NOMO-1 (cell line): Measurements from ENCODE around the gene SSRP1.

Experiments
- DNase-seq, 2 experiments: peaks; one replicate each; lab custom pipeline; 2025; ENCODE audit not compliant: unreplicated experiment in 2 of 2; lab: John Stamatoyannopoulos, UW

The SSRP1 gene

DNA sequence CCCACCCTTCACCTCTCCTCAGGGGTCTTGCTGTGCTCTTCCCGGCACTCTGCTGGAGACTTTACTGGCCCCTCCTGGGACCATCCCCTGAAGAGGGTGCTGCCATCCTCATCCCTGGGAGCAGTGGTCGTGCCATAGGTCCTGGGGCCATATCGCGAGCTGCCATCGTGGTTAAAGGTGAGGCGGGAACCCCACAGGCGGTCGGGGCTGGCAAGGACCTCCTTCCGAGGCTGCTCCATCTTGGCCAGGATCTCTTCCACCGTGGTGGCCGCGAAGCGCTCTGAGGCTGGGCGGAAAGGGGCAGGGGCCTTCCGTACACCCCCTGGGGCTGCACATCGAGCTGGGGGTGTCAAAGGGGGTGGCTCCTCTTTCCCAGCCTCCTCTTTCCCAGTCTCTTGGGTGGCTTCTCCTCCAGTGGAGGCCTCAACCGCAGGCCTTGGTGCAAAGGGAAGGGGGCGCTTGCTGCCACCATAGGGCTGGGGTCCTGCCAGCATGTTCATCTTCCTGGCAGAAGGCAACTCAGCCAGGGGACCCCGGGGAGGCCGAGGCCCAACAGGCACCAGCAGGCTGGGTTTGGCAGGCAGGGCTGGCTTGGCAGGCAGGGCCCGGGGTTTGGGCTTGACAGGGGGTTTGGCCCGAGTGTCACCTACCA is 15.5 kb downstream of the SSRP1 start:
- no peak for DNase-seq

- DNase-seq: no peak
Measured at GRCh38 chr11:57318178-57318577, 17.5 kb downstream of the SSRP1 start.

- no peak for DNase-seq
Measured at GRCh38 chr11:57316017-57316416, 19.7 kb downstream of the SSRP1 start.

DNA sequence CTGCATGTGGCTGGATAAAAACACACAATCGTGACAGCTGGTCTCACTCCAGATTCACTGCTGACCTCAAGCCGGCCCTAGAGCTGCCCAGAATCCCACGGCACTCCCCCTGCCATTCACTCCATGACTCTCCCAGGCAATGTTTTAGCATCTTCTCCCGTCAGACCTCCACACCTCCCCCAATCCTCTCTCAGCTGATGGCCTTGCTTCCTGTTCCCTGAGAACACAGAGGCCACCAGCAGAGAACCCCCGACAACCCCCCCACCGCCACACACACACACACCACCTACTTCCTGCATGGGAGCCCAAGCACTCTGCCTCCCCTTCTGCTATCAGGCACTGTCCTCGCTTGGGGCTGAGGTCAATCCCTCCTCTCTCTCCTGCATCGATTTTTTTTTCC is 20.2 kb downstream of the SSRP1 start:
- DNase-seq: no peak

GRCh38 chr11:57314221-57314973 is 21.3 kb downstream of the SSRP1 start:
- no peak for DNase-seq

DNA sequence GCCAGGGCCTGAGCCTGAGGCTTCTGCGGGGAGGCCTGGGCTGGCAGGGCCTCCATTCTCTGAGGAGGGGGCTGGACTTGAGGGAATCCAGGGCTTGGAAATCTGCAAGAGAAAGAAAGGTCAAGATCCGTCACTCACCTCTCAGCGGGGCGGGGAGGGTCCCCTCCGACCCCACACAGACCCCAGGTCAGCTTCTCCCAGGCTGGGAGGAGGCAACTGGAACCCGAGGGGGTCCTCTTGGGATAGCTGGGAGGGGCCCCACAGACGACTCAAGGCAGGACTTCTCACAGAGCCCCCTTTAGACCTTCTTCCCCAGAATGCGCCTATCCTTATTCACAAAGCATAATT is 21.9 kb downstream of the SSRP1 start:
- DNase-seq: no peak

DNA sequence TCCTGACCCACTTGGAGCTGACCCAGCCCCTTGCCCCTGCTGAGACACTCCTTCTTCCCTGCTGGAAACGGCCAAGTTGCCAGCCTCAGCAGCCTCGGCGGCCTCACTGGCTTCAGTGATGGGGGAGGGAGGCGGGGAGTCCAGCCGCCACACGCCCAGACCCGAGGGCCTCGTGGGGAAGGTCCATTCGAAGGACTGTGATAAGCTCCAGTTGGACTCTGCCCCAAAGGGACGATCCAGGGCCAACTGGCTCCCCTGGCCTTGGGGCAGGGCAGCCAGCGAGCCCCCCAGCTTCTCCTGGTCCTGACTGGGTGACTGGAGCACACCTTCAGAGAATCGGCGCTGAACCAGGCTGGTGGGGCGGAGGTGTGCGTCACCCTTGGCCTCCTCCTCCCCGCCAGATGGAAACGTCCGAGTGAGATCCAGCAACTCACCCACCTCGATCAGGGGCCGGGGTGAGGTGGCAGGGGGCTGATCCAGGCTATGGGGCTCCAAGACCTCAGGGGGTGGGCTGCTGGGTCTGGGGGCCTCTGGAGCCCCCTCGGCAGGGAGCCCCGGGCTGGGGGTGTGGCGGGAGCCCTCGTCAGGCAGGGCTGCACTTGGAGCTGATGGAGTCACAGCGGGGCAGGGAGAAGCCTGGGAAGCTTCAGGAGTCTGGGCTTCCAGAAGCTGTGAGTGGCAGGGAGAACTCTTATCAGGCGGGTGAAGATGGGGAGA is 22.5 kb downstream of the SSRP1 start:
- DNase-seq: no peak

- no peak for DNase-seq
Measured at GRCh38 chr11:57312511-57313021, 23.1 kb downstream of the SSRP1 start.

GRCh38 chr11:57311109-57311936 is 24.4 kb downstream of the SSRP1 start:
- DNase-seq: peak; percentile 62 to 76

GRCh38 chr11:57310630-57311086 is 25.0 kb downstream of the SSRP1 start:
- no peak for DNase-seq

DNA sequence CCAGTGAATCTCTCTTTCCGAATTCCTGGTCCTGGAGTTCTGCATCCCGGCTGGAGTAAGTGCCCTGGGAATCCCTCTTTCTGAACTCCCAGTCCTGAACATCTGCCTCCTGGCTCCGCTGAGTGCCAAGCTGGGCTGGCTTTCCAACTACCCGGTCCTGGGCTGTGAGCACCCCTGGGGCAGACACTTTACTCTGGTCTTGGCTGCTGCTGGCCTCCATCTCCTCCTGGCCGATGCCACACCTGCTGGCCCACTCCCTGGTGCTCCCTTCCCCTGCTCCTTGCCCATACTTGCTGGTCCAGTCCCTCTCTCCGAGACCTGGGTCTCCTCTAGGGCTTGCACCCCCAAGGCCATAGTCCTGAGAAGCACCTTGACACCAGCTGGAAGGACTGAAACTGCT is 25.6 kb downstream of the SSRP1 start:
- DNase-seq: no peak

DNA sequence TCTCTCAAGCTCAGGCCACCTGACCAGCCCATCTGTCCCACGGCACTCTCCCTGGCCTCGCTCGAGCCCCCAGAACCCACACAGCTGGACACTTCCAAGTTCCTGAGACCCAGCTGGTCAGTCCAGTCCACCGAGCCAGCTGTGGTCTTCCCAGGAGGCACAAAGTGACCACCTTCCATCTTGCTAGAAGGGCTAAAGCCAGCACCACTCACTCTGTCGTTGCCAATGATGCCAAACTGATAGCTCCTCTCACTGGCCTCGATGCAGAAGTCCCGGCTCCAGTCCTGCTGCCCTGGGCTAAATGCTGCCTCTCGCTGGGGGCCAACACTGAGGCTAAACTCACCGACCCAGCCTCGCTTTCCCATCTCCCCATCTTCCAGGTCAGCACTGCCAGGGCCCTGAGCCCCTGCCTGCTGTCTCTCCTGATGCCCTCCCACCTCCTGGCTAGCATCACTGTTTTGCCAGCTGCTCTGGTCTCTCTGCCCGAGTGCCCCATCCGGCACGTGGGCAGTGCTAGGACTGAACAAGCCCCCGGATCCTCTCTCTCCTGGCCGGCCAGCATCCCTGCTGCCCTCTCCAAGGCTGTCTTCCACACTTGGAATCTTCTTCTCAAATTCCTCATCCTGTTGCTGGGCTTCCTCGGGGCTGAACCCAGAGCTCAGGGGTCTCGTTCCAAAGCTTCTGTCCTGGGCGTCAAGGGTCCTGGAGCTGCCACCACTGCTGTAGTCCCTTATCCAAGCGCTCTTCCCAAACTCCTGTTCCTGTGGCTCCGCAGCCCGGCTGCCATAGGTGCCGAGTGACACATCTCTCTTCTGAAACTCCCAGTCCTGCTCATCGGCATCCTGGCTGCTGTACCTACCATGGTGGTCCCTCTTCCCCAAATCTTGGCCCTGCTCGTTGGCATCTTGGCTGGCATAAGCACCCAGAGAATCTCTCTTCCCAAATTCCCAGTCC is 26.3 kb downstream of the SSRP1 start:
- no peak for DNase-seq

DNA sequence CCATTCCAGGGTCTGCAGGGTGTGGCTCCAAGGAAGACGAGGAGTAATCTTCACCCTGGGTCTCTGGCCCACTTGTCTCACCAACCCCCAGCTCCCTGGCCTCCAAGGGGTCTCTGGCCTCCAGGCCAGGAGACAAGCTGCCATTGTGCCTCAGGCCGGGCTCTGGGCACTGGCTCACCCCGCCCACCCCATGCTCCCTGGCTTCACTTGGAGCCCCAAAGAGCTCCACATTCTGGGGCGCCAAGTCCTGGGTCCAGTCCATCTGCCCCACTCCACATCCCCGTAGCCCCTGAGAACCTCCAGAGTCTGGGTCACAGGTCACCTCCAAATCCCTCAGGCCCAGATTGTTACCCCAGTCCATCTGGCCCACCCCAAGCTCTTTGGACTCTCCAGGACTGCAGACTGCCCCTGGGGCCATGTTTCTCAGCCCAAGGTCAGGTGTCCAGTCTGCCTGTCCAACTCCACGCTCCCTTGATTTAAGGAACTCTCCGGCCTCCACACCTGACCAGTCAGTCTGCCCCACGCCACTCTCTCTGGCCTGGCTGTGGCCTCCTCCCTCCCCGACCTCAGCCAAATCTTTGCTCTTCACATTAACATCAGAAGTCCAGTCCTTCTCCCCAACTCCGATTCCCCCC is 27.1 kb downstream of the SSRP1 start:
- no peak for DNase-seq

GRCh38 chr11:57307666-57308270 is 27.9 kb downstream of the SSRP1 start:
- DNase-seq: no peak

DNA sequence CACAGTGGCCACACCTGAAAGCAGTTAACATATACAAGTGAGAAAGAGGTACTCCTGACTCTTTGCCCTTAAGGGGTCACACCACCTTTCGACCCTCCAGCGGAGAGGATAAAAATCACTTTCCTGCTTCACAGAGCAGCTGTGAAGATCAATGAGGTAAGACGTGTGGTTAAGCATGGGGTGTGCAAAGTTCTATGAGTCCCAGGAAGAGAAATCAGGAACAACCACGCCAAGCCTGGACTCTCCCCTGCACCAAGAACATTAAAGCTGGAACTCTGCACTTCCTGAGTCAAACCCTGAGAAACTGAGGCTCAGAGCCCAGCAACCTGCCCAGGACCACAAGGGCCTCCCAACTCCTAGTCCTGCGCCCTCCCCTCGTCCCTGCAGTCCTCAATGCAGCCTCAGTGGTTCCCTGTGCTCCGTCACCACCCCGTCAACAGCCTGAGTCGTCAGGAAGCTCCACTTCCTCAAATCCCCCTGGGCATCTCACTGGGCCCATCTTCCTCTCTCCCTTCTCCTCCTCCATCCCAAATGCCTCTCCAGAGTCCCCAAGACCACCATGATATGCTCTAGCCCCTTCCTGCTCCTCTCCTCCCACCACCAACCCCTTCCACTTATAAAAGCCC is 28.6 kb downstream of the SSRP1 start:
- no peak for DNase-seq

DNA sequence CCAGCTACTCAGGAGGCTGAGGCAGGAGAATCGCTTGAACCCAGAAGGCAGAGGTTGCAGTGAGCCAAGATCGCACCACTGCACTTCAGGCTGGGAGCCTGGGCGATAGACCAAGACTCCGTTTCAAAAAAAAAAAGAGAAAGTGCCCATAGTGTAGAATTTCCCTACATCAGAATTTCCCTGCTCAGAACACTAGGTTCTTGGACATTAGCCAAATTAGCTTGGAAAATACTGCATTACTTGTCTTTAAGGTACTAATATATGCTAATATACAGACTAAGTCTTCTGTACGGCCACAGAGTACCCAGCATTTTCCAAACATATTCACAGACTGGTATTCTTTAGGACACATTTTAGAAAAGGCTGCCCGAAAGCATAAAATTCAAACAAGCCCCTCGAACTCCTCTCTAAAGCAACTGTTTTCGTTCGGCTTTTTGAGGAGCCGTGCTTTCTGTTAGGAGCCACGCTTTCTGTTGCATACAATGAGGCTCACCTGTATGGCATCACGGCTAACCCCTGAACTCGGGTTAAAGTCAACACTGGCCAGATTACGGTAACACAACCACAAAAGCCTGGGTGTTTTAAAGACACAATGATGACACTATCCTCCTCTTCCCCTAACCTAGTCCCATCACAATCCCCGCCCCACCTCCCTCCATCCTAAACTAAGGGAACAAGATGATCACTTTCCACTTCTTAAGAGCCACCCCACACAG is 29.4 kb downstream of the SSRP1 start:
- DNase-seq: no peak

DNA sequence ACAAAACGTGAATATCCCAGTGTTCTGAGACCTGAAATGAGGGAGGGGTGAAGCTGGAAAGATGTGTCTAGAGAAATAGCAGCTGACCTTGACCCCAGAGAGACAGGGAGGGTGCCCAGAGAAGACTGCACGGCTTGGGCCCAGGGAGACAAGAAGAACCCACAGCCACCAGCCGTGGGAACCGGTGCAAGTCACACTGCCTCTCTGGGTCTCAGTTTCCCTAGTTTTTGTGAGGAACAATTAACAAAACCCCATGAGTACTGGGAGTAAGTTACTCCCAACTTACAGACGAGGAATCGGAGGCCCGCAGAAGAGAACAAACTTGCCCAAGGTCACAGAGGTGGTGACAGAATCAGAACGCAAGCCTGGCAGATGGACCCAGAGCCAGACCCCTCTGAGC is 30.2 kb downstream of the SSRP1 start:
- no peak for DNase-seq
